Naive thymus-derived CD4-positive, alpha-beta T cell (primary cell): Measurements from ENCODE around the gene NCKAP1. TPM values are rescaled to one million over a fixed set of nuclear protein-coding genes. Genes with fewer than 3 reads are reported as not detected.

Experiments used
- ATAC-seq: fragments of 150-1000 bp; cut with Tn5 transposase; 2 replicates; pipeline ENCODE4 v1.10.0; 2021; ENCODE audit warnings: mild to moderate bottlenecking, moderate library complexity
- CTCF ChIA-PET: fragments of 350-600 bp; sonication (Branson Sonifier 250); formaldehyde crosslinking; loops from one replicate; lab custom pipeline; 2021; ENCODE audit warnings: antibody characterized with exemption; lab: Charles Lee
- POLR2A ChIA-PET: fragments of 350-600 bp; sonication (Branson Sonifier 250); formaldehyde crosslinking; loops from one replicate; lab custom pipeline; 2021; ENCODE audit warnings: antibody characterized with exemption, inconsistent platforms; lab: Charles Lee
- DNase-seq, 9 donors: peaks; one replicate each; pipeline versions ENCODE4 v3.0.0 to v3.0.0-alpha.2; 2020 to 2022; ENCODE audit warnings: mixed read lengths in 1 of 9
- H3K27ac ChIP-seq: one replicate; pipeline ENCODE4 v1.7.0; 2013; ENCODE audit warnings: mild to moderate bottlenecking, low read depth, low read length, moderate library complexity
- H3K27me3 ChIP-seq, 2 donors: one replicate each; pipeline ENCODE4 v1.7.0; 2013; ENCODE audit warnings: low read length in 2 of 2, mild to moderate bottlenecking in 2 of 2, moderate library complexity in 2 of 2; ENCODE audit not compliant: control insufficient read depth in 2 of 2, insufficient read depth in 2 of 2
- H3K36me3 ChIP-seq, 3 experiments: 1 replicate in 2 of 3; 2 replicates in 1 of 3; pipeline ENCODE4 v1.7.0; 2013; ENCODE audit warnings: low read length in 3 of 3, mild to moderate bottlenecking in 3 of 3, moderate library complexity in 1 of 3; ENCODE audit not compliant: insufficient read depth in 3 of 3, control insufficient read depth in 2 of 3
- H3K4me1 ChIP-seq, 2 donors: one replicate each; pipeline ENCODE4 v1.7.0; 2013; ENCODE audit warnings: low read length in 2 of 2, mild to moderate bottlenecking in 2 of 2, moderate library complexity in 1 of 2; ENCODE audit not compliant: control insufficient read depth in 2 of 2, insufficient read depth in 2 of 2
- H3K4me3 ChIP-seq: 2 replicates; pipeline ENCODE4 v1.7.0; 2013; ENCODE audit warnings: mild to moderate bottlenecking, low read length
- H3K9me3 ChIP-seq, 3 experiments: 1 replicate in 2 of 3; 2 replicates in 1 of 3; pipeline ENCODE4 v1.7.0; 2013; ENCODE audit warnings: low read length in 3 of 3; ENCODE audit not compliant: control insufficient read depth in 2 of 3
- H3K27ac Mint-ChIP-seq, 9 donors: one replicate each; pipeline ENCODE4 v1.8.0; 2020 to 2022; ENCODE audit warnings: mixed read lengths in 9 of 9, mild to moderate bottlenecking in 8 of 9, moderate library complexity in 5 of 9, inconsistent platforms in 2 of 9
- H3K27me3 Mint-ChIP-seq, 5 donors: one replicate each; pipeline ENCODE4 v1.8.0; 2021 to 2022; ENCODE audit warnings: mixed read lengths in 5 of 5, mild to moderate bottlenecking in 1 of 5
- H3K36me3 Mint-ChIP-seq, 5 donors: one replicate each; pipeline ENCODE4 v1.8.0; 2020 to 2022; ENCODE audit warnings: mixed read lengths in 5 of 5, mild to moderate bottlenecking in 3 of 5, inconsistent platforms in 1 of 5
- H3K4me1 Mint-ChIP-seq, 7 donors: one replicate each; pipeline ENCODE4 v1.8.0; 2020 to 2022; ENCODE audit warnings: mixed read lengths in 7 of 7, mild to moderate bottlenecking in 3 of 7, inconsistent platforms in 1 of 7
- H3K4me3 Mint-ChIP-seq, 10 donors: one replicate each; pipeline ENCODE4 v1.8.0; 2020 to 2022; ENCODE audit warnings: mild to moderate bottlenecking in 10 of 10, mixed read lengths in 10 of 10, moderate library complexity in 6 of 10, inconsistent platforms in 2 of 10
- H3K9me3 Mint-ChIP-seq, 11 donors: one replicate each; pipeline ENCODE4 v1.8.0; 2020 to 2022; ENCODE audit warnings: mixed read lengths in 11 of 11, mild to moderate bottlenecking in 4 of 11, inconsistent platforms in 1 of 11, moderate library complexity in 1 of 11
- intact Hi-C, 2 donors: fragments of 100-400 bp; cut with micrococcal nuclease; formaldehyde crosslinking; loops; one replicate each; pipeline ENCODE4 v1.15.1; 2023
- polyA plus RNA-seq, 2 donors: library from polyadenylated mRNA; unstranded; fragments of 300-500 nt; fragmentation: Illumina TruSeq; gene quantifications; one replicate each; pipeline ENCODE4 v1.2.3, GENCODE V29; 2021
- total RNA-seq, 6 experiments: library from RNA in 5 of 6; stranded (reverse) in 5 of 6; gene quantifications; 1 replicate in 5 of 6; 2 replicates in 1 of 6; pipeline ENCODE4 v1.2.3 and lab custom pipeline; 2021 to 2026

Gene NCKAP1
- total and polyA plus RNA-seq, 7 experiments from 2014 or later, result 0.31 to 4.1 (median 2.6) TPM

GRCh38 chr2:183034806-183035205 is 3.5 kb downstream of the NCKAP1 start:
- CTCF ChIA-PET, result no interaction called here
- H3K4me3 ChIP-seq, result no peak overlapping the region
- intact Hi-C loops, result loop anchor here (5.0 to 10.0 kb wide), 2 partner anchors 1140 to 1143 kb away; partner anchors contain the start of gene ITPRID2 (in 2 of the 2)
- H3K36me3 ChIP-seq, result no peaks in the 10 kb centered on the region
- H3K4me3 Mint-ChIP-seq, result no peak overlapping the region
- POLR2A ChIA-PET, result no interaction called here
- no peak overlapping the region for H3K27ac Mint-ChIP-seq
- ATAC-seq, result no peak
- no peak overlapping the region for H3K27ac ChIP-seq
- H3K9me3 ChIP-seq, result no peaks in the 10 kb centered on the region
- peaks cover 26% of the 10 kb centered on the region in 2 donors for H3K4me1 ChIP-seq
- peaks cover 3 to 18% of the 10 kb centered on the region in 2 donors for H3K27me3 ChIP-seq
- H3K36me3 Mint-ChIP-seq, result no peaks in the 10 kb centered on the region
- no peaks in the 10 kb centered on the region for H3K9me3 Mint-ChIP-seq
- H3K27me3 Mint-ChIP-seq, result peaks cover 49 to 79% (median 65%) of the 10 kb centered on the region in 5 donors
- no peak for DNase-seq
- peaks cover 24 to 37% (median 34%) of the 10 kb centered on the region in 7 donors for H3K4me1 Mint-ChIP-seq

- Mint-ChIP-seq H3K4me1 (peaks cover 22 to 28% (median 26%) of the 10 kb centered on the region in 7 donors), H3K4me3 (no peak overlapping the region), H3K27ac (no peak overlapping the region), H3K36me3 (no peaks in the 10 kb centered on the region), H3K9me3 (no peaks in the 10 kb centered on the region), H3K27me3 (peaks cover 57 to 80% (median 65%) of the 10 kb centered on the region in 5 donors)
- Histone ChIP-seq H3K9me3 (no peaks in the 10 kb centered on the region), H3K4me3 (no peak overlapping the region), H3K27ac (no peak overlapping the region), H3K4me1 (peaks cover 20 to 24% of the 10 kb centered on the region in 2 donors), H3K27me3 (peaks cover 3 to 13% of the 10 kb centered on the region in 2 donors), H3K36me3 (no peaks in the 10 kb centered on the region)
- ATAC-seq, result no peak
- no peak for DNase-seq
- intact Hi-C loops, result loop anchor here in 1 of 2 donors (10.0 kb wide), 1 partner anchor 1139 kb away; the partner anchor contains the start of gene ITPRID2
- ChIA-PET CTCF (no interaction called here), POLR2A (interaction anchor here (0.6 kb wide), 1 partner anchor 77 kb away, joined by 3 read pairs; no protein-coding TSS in a partner anchor)
Measured at GRCh38 chr2:183033951-183034350, 4.3 kb downstream of the NCKAP1 start.

DNA sequence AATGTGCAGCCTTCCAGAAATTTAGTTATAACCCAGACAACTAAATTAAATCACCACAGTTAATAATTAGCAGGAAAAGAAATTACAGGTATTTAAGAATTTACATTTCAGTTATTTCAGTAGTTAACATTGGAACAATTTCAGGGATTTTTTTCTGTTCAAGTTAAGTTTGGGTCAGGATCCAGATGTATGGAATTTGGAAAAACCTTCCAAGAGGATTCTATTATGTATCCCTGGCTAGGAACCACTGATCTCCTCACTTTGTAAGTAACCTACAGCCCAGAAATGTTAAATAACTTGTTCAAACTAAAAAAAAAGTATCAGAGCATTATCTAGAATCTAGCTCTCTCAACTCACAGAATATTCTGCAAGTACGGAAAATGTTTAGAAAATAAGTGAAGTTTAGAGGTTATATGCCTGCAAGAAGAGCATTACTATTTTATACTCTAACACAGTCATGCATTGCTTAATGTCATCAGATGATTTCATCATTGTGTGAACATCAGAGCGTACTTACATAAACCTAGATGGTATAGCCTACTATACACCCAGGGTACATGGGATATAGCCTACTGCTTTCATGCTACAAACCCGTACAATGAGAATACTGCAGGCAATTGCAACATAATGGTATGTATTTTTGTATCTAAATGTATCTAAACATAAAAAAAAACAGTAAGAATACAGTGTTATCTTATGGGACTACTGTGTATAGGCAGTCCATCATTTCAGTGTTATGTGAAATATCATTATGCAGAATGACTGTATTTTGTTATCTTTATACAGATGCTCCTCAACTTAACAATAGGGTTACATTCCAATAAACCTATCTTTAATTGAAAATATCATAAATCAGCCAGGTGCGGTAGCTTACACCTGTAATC is 6.1 kb downstream of the NCKAP1 start:
- H3K4me3 ChIP-seq, result no peak overlapping the region
- peaks cover 3 to 13% of the 10 kb centered on the region in 2 donors for H3K27me3 ChIP-seq
- intact Hi-C loops, result loop anchor here in 1 of 2 donors (10.0 kb wide), 1 partner anchor 1137 kb away; the partner anchor contains the start of gene ITPRID2
- Mint-ChIP-seq H3K27me3 (peaks cover 60 to 81% (median 60%) of the 10 kb centered on the region in 5 donors), H3K4me3 (no peak overlapping the region), H3K4me1 (peaks cover 16 to 22% (median 19%) of the 10 kb centered on the region in 7 donors), H3K9me3 (no peaks in the 10 kb centered on the region), H3K27ac (no peak overlapping the region), H3K36me3 (no peaks in the 10 kb centered on the region)
- ATAC-seq, result no peak
- H3K27ac ChIP-seq, result no peak overlapping the region
- no peaks in the 10 kb centered on the region for H3K9me3 ChIP-seq
- POLR2A ChIA-PET, result interaction anchor here (0.5 kb wide), 1 partner anchor 48 kb away, joined by 3 read pairs; no protein-coding TSS in a partner anchor
- CTCF ChIA-PET, result no interaction called here
- no peaks in the 10 kb centered on the region for H3K36me3 ChIP-seq
- no peak for DNase-seq
- peaks cover 12 to 16% of the 10 kb centered on the region in 2 donors for H3K4me1 ChIP-seq

- ATAC-seq (no peak), DNase-seq (no peak)
- Mint-ChIP-seq H3K27ac (no peak overlapping the region), H3K9me3 (no peaks in the 10 kb centered on the region), H3K36me3 (no peaks in the 10 kb centered on the region), H3K4me3 (no peak overlapping the region), H3K4me1 (peaks cover 0 to 6% (median 0%) of the 10 kb centered on the region in 7 donors), H3K27me3 (peaks cover 43 to 72% (median 53%) of the 10 kb centered on the region in 5 donors)
- CTCF ChIA-PET, result no interaction called here
- Histone ChIP-seq H3K27ac (no peak overlapping the region), H3K36me3 (no peaks in the 10 kb centered on the region), H3K4me1 (no peaks in the 10 kb centered on the region), H3K9me3 (no peaks in the 10 kb centered on the region), H3K4me3 (no peak overlapping the region), H3K27me3 (peaks cover 0 to 1% of the 10 kb centered on the region in 2 donors)
- intact Hi-C loops, result no loop called here
- POLR2A ChIA-PET, result no interaction called here
Measured at GRCh38 chr2:183029219-183029618, 9.0 kb downstream of the NCKAP1 start.

DNA sequence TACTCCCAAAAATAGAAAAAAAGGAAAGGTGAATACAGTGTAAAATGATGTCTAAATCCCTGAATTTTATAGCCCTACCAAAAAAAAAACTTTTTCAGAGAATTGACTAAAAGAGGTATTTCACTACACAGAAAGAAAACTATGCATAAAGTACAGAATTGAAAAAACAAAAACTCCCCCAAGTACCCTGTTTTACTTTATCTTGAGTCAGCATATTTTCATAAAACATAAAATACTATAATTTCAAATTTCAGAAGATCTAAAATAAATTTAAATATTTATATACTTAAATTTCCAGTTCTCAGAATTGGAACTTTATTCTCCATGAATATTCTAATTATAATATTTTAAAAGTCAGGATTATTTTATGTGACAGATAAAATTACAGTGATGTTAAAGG is 10.1 kb downstream of the NCKAP1 start:
- no peaks in the 10 kb centered on the region for H3K36me3 Mint-ChIP-seq
- ChIA-PET CTCF (no interaction called here), POLR2A (no interaction called here)
- H3K27ac Mint-ChIP-seq, result no peak overlapping the region
- Histone ChIP-seq H3K4me1 (no peaks in the 10 kb centered on the region), H3K27ac (no peak overlapping the region), H3K36me3 (no peaks in the 10 kb centered on the region), H3K9me3 (no peaks in the 10 kb centered on the region), H3K27me3 (no peaks in the 10 kb centered on the region), H3K4me3 (no peak overlapping the region)
- H3K9me3 Mint-ChIP-seq, result no peaks in the 10 kb centered on the region
- H3K27me3 Mint-ChIP-seq, result peaks cover 33 to 62% (median 44%) of the 10 kb centered on the region in 5 donors
- intact Hi-C loops, result no loop called here
- no peak for ATAC-seq
- H3K4me3 Mint-ChIP-seq, result no peak overlapping the region
- DNase-seq, result no peak
- peaks cover 0 to 3% (median 0%) of the 10 kb centered on the region in 7 donors for H3K4me1 Mint-ChIP-seq

DNA sequence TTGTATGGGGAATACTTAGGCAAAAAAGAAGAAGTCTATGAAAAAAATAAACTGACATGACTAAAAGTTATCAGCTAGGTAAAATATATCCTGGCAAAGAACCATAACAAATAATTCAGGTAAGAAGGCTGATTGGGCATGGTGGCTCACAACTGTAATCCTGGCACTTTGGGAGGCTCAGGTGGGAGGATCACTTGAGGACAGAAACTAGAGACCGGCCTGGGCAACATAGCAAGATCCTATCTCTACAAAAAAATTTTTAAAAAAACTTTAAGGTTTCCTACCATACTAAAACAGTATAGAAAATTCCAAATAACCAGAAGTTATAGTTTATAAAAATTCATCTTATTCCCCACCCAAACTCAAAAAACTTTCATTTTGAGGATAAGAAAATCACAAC is 10.8 kb downstream of the NCKAP1 start:
- no peak overlapping the region for H3K27ac Mint-ChIP-seq
- H3K4me1 Mint-ChIP-seq, result no peaks in the 10 kb centered on the region
- H3K4me1 ChIP-seq, result no peaks in the 10 kb centered on the region
- no peak overlapping the region for H3K4me3 Mint-ChIP-seq
- no peaks in the 10 kb centered on the region for H3K9me3 Mint-ChIP-seq
- H3K27me3 ChIP-seq, result no peaks in the 10 kb centered on the region
- H3K9me3 ChIP-seq, result no peaks in the 10 kb centered on the region
- DNase-seq, result no peak
- intact Hi-C loops, result no loop called here
- no peaks in the 10 kb centered on the region for H3K36me3 ChIP-seq
- ChIA-PET CTCF (no interaction called here), POLR2A (no interaction called here)
- H3K27ac ChIP-seq, result no peak overlapping the region
- ATAC-seq, result no peak
- peaks cover 0 to 4% (median 0%) of the 10 kb centered on the region in 5 donors for H3K36me3 Mint-ChIP-seq
- H3K27me3 Mint-ChIP-seq, result peaks cover 27 to 56% (median 37%) of the 10 kb centered on the region in 5 donors
- H3K4me3 ChIP-seq, result no peak overlapping the region
